Parathyroid adenoma (tissue), 2 donors: ENCODE results near the gene CCDC85C.
"Not testable (repeated sequence)": the region's sequence is repeated elsewhere in the genome, so short reads cannot be mapped to it uniquely, and the experiment has no call there.

Experiments used
- H2AFZ ChIP-seq: fragments of 300-600 bp; sonication (generic); one replicate; pipeline ENCODE4 v1.7.0; 2017; ENCODE audit warnings: antibody characterized with exemption, mild to moderate bottlenecking
- H3K27ac ChIP-seq: fragments of 300-600 bp; sonication (generic); one replicate; pipeline ENCODE4 v1.7.0; 2017
- H3K27me3 ChIP-seq: fragments of 300-600 bp; sonication (generic); one replicate; pipeline ENCODE4 v1.7.0; 2017; ENCODE audit warnings: low read length; ENCODE audit not compliant: control insufficient read depth, insufficient read depth
- H3K36me3 ChIP-seq: fragments of 300-600 bp; sonication (generic); one replicate; pipeline ENCODE4 v1.7.0; 2017; ENCODE audit warnings: low read length; ENCODE audit not compliant: control insufficient read depth, insufficient read depth
- H3K4me1 ChIP-seq: fragments of 300-600 bp; sonication (generic); one replicate; pipeline ENCODE4 v1.7.0; 2017; ENCODE audit warnings: control low read depth
- H3K4me2 ChIP-seq: fragments of 300-600 bp; sonication (generic); one replicate; pipeline ENCODE4 v1.7.0; 2017; ENCODE audit warnings: low read length
- H3K4me3 ChIP-seq: fragments of 300-600 bp; sonication (generic); one replicate; pipeline ENCODE4 v1.7.0; 2017; ENCODE audit warnings: low read depth, low read length
- H3K79me2 ChIP-seq: fragments of 300-600 bp; sonication (generic); one replicate; pipeline ENCODE4 v1.7.0; 2017; ENCODE audit warnings: control low read depth
- H3K9ac ChIP-seq: fragments of 300-600 bp; sonication (generic); one replicate; pipeline ENCODE4 v1.7.0; 2017; ENCODE audit warnings: mild to moderate bottlenecking
- H3K9me3 ChIP-seq: fragments of 300-600 bp; sonication (generic); one replicate; pipeline ENCODE4 v1.7.0; 2017; ENCODE audit warnings: low read length; ENCODE audit not compliant: control insufficient read depth
- CTCF ChIP-seq: fragments of 300-600 bp; sonication (generic); IDR thresholded peaks from one replicate; pipeline ENCODE4 v1.7.0; 2017; ENCODE audit warnings: antibody characterized with exemption, mild to moderate bottlenecking
- donor health status: primary hyperparathyroidism.

The CCDC85C gene

GRCh38 chr14:99644723-99645544 is 40.9 kb upstream of the CCDC85C start, which contains the start of gene HHIPL1:
TSS of gene HHIPL1 (plus strand) at chr14:99645129. CDS start at chr14:99645208, 79 bp downstream.
- Histone ChIP-seq H3K27ac (no peak within 1 kb of the TSS), H2AFZ (peak within 1 kb of the TSS; percentile 35), H3K4me2 (peak within 1 kb of the TSS; percentile 39), H3K27me3 (no peaks in the 10 kb centered on the region), H3K79me2 (no peaks in the 10 kb centered on the region), H3K4me1 (no peaks in the 10 kb centered on the region), H3K36me3 (no peaks in the 10 kb centered on the region), H3K9me3 (no peaks in the 10 kb centered on the region), H3K4me3 (peak within 1 kb of the TSS; percentile 14), H3K9ac (no peak within 1 kb of the TSS)
- no peak for TF ChIP-seq CTCF

GRCh38 chr14:99644035-99644587 is 40.1 kb upstream of the CCDC85C start:
- Histone ChIP-seq H3K36me3 (no peaks in the 10 kb centered on the region), H3K9ac (no peak overlapping the region), H3K9me3 (no peaks in the 10 kb centered on the region), H3K79me2 (no peaks in the 10 kb centered on the region), H2AFZ (no peak overlapping the region), H3K4me3 (no peak overlapping the region), H3K27me3 (no peaks in the 10 kb centered on the region), H3K4me1 (no peaks in the 10 kb centered on the region), H3K4me2 (no peak overlapping the region), H3K27ac (no peak overlapping the region)
- TF ChIP-seq CTCF = no peak

- no peaks in the 10 kb centered on the region for H3K79me2 ChIP-seq
- H3K4me1 ChIP-seq = no peaks in the 10 kb centered on the region
- H3K36me3 ChIP-seq = no peaks in the 10 kb centered on the region
- H3K27ac ChIP-seq = no peak overlapping the region
- H3K9me3 ChIP-seq = no peaks in the 10 kb centered on the region
- no peaks in the 10 kb centered on the region for H3K27me3 ChIP-seq
- H3K9ac ChIP-seq = no peak overlapping the region
- H3K4me3 ChIP-seq = no peak overlapping the region
- no peak overlapping the region for H3K4me2 ChIP-seq
- H2AFZ ChIP-seq = no peak overlapping the region
- no peak for TF ChIP-seq CTCF
These were observed 39.3 kb upstream of the CCDC85C start for GRCh38 chr14:99643343-99643742.

GRCh38 chr14:99642771-99643170 is 38.8 kb upstream of the CCDC85C start:
- not testable (repeated sequence) for H3K4me1 ChIP-seq, H3K9ac ChIP-seq, H3K36me3 ChIP-seq, H3K27ac ChIP-seq, H3K27me3 ChIP-seq, H3K4me2 ChIP-seq, H3K4me3 ChIP-seq, H2AFZ ChIP-seq, H3K79me2 ChIP-seq, H3K9me3 ChIP-seq

- Histone ChIP-seq H2AFZ (no peak overlapping the region), H3K9me3 (no peaks in the 10 kb centered on the region), H3K4me1 (no peaks in the 10 kb centered on the region), H3K4me2 (no peak overlapping the region), H3K9ac (no peak overlapping the region), H3K27me3 (no peaks in the 10 kb centered on the region), H3K36me3 (no peaks in the 10 kb centered on the region), H3K27ac (no peak overlapping the region), H3K4me3 (no peak overlapping the region), H3K79me2 (no peaks in the 10 kb centered on the region)
- TF ChIP-seq CTCF = no peak
These were observed 33.6 kb upstream of the CCDC85C start for GRCh38 chr14:99637624-99638023.
